Mesendoderm (in vitro differentiated cells): Measurements from ENCODE around the gene COL13A1.

Source experiments
- DNase-seq: peaks from one replicate; pipeline ENCODE4 v3.0.0; 2013
- H2AK5ac ChIP-seq: 2 replicates; pipeline ENCODE4 v1.6.1; 2013; ENCODE audit warnings: low read length, inconsistent platforms
- H2BK120ac ChIP-seq: 2 replicates; pipeline ENCODE4 v1.6.1; 2013; ENCODE audit warnings: low read depth, mild to moderate bottlenecking, low read length, moderate library complexity, mixed read lengths
- H2BK15ac ChIP-seq: replicated peaks from 2 replicates; pipeline ENCODE4 v1.6.1; 2013; ENCODE audit warnings: low read depth, mild to moderate bottlenecking, moderate library complexity
- H2BK5ac ChIP-seq: 2 replicates; pipeline ENCODE4 v1.6.1; 2013; ENCODE audit warnings: low read length, inconsistent platforms
- H3K18ac ChIP-seq: 2 replicates; pipeline ENCODE4 v1.6.1; 2013; ENCODE audit warnings: mild to moderate bottlenecking, low read length, mixed read lengths
- H3K23ac ChIP-seq: one replicate; pipeline ENCODE4 v1.6.1; 2013; ENCODE audit warnings: low read length
- H3K27ac ChIP-seq: 2 replicates; pipeline ENCODE4 v1.5.1; 2013; ENCODE audit warnings: low read depth, mild to moderate bottlenecking, inconsistent platforms, low read length, moderate library complexity
- H3K27me3 ChIP-seq: 2 replicates; pipeline ENCODE4 v1.6.1; 2013; ENCODE audit warnings: low read length, control low read depth, mild to moderate bottlenecking, inconsistent platforms; ENCODE audit not compliant: insufficient read depth, poor library complexity
- H3K36me3 ChIP-seq: 2 replicates; pipeline ENCODE4 v1.6.1; 2013; ENCODE audit warnings: low read length, inconsistent platforms; ENCODE audit not compliant: control insufficient read depth, insufficient read depth
- H3K4ac ChIP-seq: one replicate; pipeline ENCODE4 v1.6.1; 2013; ENCODE audit warnings: low read depth, mild to moderate bottlenecking, low read length, moderate library complexity
- H3K4me1 ChIP-seq: 2 replicates; pipeline ENCODE4 v1.6.1; 2013; ENCODE audit warnings: low read depth, low read length, inconsistent platforms; ENCODE audit not compliant: control insufficient read depth
- H3K4me2 ChIP-seq: 2 replicates; pipeline ENCODE4 v1.6.1; 2013; ENCODE audit warnings: low read length
- H3K4me3 ChIP-seq: 2 replicates; pipeline ENCODE4 v1.5.1; 2013; ENCODE audit warnings: mild to moderate bottlenecking, low read length
- H3K56ac ChIP-seq: one replicate; pipeline ENCODE4 v1.6.1; 2013; ENCODE audit warnings: low read length
- H3K79me1 ChIP-seq: 2 replicates; pipeline ENCODE4 v1.6.1; 2013; ENCODE audit warnings: low read length, inconsistent platforms
- H3K79me2 ChIP-seq: 2 replicates; pipeline ENCODE4 v1.6.1; 2013; ENCODE audit warnings: mild to moderate bottlenecking, low read length; ENCODE audit not compliant: control insufficient read depth, insufficient read depth
- H3K9ac ChIP-seq: 2 replicates; pipeline ENCODE4 v1.6.1; 2013; ENCODE audit warnings: low read length, inconsistent platforms
- H4K5ac ChIP-seq: one replicate; pipeline ENCODE4 v1.6.1; 2013; ENCODE audit warnings: low read length
- H4K8ac ChIP-seq: one replicate; pipeline ENCODE4 v1.6.1; 2013; ENCODE audit warnings: low read depth, mild to moderate bottlenecking, control low read depth, low read length, moderate library complexity
- WGBS: extraction: QIAGEN DNeasy Blood & Tissue Kit; methylation state at CpG from one replicate; pipeline ENCODE4 v1.1.7; 2013; ENCODE audit warnings: low lambda C conversion rate, missing lambda C conversion rate; ENCODE audit not compliant: insufficient coverage; ENCODE audit errors: extremely low coverage; 5-methylcytosine and 5-hydroxymethylcytosine counted together

COL13A1 gene

DNA sequence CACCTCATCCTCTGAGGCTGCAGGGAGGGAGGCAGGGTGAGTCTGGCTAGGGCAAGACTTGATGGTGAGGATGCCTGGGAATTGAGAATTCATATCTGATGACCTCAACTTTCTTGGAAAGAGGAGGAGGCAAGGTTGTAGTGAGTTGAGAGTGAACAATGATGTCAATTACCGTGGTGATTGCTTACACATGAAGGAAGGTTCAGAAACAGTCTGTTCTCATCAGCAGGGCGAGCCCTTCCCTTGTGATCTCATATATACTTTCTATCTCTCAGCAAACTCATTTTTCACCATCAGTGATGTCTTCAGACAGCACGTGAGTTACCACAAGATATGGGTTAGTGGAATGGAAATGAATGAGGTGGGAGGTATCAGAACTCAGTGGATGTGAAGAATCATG lies 20.1 kb upstream of the COL13A1 start:
- Histone ChIP-seq H2AK5ac (no peak overlapping the region), H3K4me2 (no peak overlapping the region), H4K8ac (no peak overlapping the region), H2BK120ac (no peak overlapping the region), H3K27me3 (peaks cover 4% of the 10 kb centered on the region), H3K4me3 (no peak overlapping the region), H4K5ac (no peak overlapping the region), H2BK15ac (no peak overlapping the region), H3K36me3 (no peaks in the 10 kb centered on the region), H2BK5ac (no peak overlapping the region), H3K9ac (no peak overlapping the region), H3K27ac (no peak overlapping the region), H3K56ac (no peak overlapping the region), H3K18ac (no peak overlapping the region), H3K4ac (no peak overlapping the region), H3K79me1 (no peaks in the 10 kb centered on the region), H3K4me1 (no peaks in the 10 kb centered on the region), H3K23ac (no peak overlapping the region), H3K79me2 (no peaks in the 10 kb centered on the region)
- no CpG with 5 or more reads among the region's 3 CpGs for whole genome bisulfite sequencing
- DNase-seq = no peak

DNA sequence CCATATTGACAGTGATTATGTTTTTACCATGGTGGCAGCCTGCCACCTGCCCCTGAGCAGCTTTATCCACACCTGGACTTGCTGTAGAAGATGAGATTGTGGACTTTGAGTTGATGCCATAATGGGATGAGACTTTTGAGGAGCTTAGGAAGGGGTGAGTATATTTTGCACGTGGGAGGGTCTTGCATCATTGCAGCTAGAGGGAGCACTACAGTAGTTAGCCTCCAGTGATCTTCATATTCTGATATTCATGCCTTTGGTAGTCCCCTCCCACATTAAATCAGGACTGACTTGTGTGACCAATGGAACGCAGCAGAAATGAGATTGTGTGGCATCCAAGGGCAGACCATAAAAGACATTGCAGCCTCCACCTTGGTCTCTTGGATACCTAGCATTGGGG lies 18.2 kb upstream of the COL13A1 start:
- no peak overlapping the region for H4K8ac ChIP-seq

DNA sequence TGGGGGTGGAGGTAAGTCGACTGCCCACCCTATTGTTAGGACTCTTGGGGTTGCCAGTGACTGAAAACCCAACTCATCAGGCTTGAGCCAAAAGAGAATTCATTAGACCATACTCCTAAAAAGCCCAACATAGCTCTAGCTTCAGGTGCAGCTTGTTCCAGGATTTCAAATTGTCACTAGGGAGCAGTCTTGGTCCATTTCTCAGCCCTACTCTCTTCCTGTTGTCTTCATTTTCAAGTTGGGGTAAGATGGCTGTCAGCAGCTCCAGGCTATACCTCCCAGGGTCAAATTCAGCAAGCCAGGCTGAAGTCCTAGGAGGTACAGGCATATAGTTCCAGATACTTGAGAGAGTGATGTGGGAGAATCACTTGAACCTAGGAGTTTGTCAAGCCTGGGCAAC lies 14.9 kb upstream of the COL13A1 start:
- peaks cover under 1% of the 10 kb centered on the region for H3K27me3 ChIP-seq
- no CpG with 5 or more reads among the region's 1 CpG for WGBS

More for the DNA sequence above, 18.2 kb upstream of the COL13A1 start:
- no peaks in the 10 kb centered on the region for H3K79me1 ChIP-seq
- no peak overlapping the region for H2BK15ac ChIP-seq
- no peak for DNase-seq
- H2AK5ac ChIP-seq = no peak overlapping the region
- WGBS = no CpG with 5 or more reads among the region's 2 CpGs
- H3K79me2 ChIP-seq = no peaks in the 10 kb centered on the region
- no peak overlapping the region for H3K4ac ChIP-seq
- H3K18ac ChIP-seq = no peak overlapping the region
- H3K4me1 ChIP-seq = peaks cover 2% of the 10 kb centered on the region
- H3K27ac ChIP-seq = no peak overlapping the region
- H3K56ac ChIP-seq = no peak overlapping the region
- no peak overlapping the region for H3K9ac ChIP-seq
- H3K27me3 ChIP-seq = peaks cover 4% of the 10 kb centered on the region
- no peak overlapping the region for H3K23ac ChIP-seq
- no peak overlapping the region for H3K4me3 ChIP-seq
- H2BK5ac ChIP-seq = no peak overlapping the region
- no peak overlapping the region for H4K5ac ChIP-seq
- no peaks in the 10 kb centered on the region for H3K36me3 ChIP-seq
- H3K4me2 ChIP-seq = no peak overlapping the region
- no peak overlapping the region for H2BK120ac ChIP-seq

DNA sequence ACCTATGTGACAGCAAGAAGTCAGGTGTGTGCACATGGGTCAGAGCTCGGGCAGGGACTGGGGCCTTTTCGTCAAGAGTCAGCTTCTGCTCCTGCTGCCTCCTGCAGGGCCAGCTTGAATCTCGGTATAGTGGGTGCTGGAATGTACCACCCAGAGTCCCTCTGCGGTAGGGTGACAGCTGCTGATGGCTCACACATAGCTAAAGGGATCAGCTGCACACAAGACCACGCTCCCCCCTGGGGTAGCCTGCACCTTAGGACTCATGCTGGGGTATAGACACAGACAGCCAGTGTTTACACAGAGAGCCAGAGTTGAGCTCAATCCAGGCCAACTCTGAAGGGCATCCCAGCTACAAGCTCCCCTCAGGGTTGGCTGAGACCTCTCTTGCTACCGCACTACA lies 14.0 kb upstream of the COL13A1 start:
- Histone ChIP-seq H3K27me3 (no peaks in the 10 kb centered on the region), H3K27ac (no peak overlapping the region), H3K36me3 (no peaks in the 10 kb centered on the region), H2AK5ac (peak overlapping the region; percentile 22), H3K56ac (peak overlapping the region; percentile 76), H3K4me1 (peaks cover 2% of the 10 kb centered on the region), H2BK120ac (no peak overlapping the region), H3K4ac (no peak overlapping the region), H3K23ac (no peak overlapping the region), H3K79me2 (no peaks in the 10 kb centered on the region), H3K4me2 (no peak overlapping the region), H2BK15ac (no peak overlapping the region), H3K18ac (no peak overlapping the region), H4K8ac (no peak overlapping the region), H3K79me1 (no peaks in the 10 kb centered on the region), H2BK5ac (no peak overlapping the region), H3K4me3 (no peak overlapping the region), H3K9ac (peak overlapping the region; percentile 8), H4K5ac (no peak overlapping the region)
- DNase-seq = no peak
- WGBS = no CpG with 5 or more reads among the region's 6 CpGs

More for the DNA sequence above, 14.9 kb upstream of the COL13A1 start:
- no peak overlapping the region for H2BK5ac ChIP-seq
- H3K4me3 ChIP-seq = no peak overlapping the region
- DNase-seq = peak; percentile 75
- H2BK120ac ChIP-seq = no peak overlapping the region
- no peaks in the 10 kb centered on the region for H3K79me2 ChIP-seq
- no peaks in the 10 kb centered on the region for H3K36me3 ChIP-seq
- H3K79me1 ChIP-seq = no peaks in the 10 kb centered on the region
- no peak overlapping the region for H3K4me2 ChIP-seq
- H3K56ac ChIP-seq = no peak overlapping the region
- peaks cover 2% of the 10 kb centered on the region for H3K4me1 ChIP-seq
- no peak overlapping the region for H4K5ac ChIP-seq
- H3K27ac ChIP-seq = no peak overlapping the region
- no peak overlapping the region for H4K8ac ChIP-seq
- no peak overlapping the region for H3K23ac ChIP-seq
- no peak overlapping the region for H3K4ac ChIP-seq
- no peak overlapping the region for H2AK5ac ChIP-seq
- no peak overlapping the region for H2BK15ac ChIP-seq
- no peak overlapping the region for H3K9ac ChIP-seq
- no peak overlapping the region for H3K18ac ChIP-seq

DNA sequence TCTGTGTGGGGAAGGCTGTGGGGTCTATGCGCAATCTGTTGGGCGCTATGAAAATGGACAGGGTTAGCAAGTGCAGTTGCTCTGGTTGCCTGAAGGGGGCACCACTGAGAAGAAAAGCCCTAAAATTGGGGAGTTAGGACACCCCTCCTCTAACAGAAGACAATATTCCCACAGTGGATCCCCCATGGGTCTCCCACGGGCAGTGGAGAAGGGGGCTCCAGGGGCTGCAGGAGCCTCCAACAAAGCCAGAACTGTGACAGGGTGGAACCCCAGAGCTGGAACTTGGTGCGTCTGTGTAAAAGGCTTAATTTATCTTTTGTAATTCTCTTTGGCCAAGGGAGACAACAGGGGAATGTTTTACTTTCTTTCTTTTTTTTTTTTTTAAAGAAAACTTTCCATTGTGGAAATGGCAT lies 12.5 kb upstream of the COL13A1 start:
- Histone ChIP-seq H4K5ac (no peak overlapping the region), H2BK5ac (no peak overlapping the region), H3K36me3 (no peaks in the 10 kb centered on the region), H3K27ac (no peak overlapping the region), H3K4me1 (peaks cover 2% of the 10 kb centered on the region), H3K79me2 (no peaks in the 10 kb centered on the region), H3K4me2 (no peak overlapping the region), H2BK120ac (no peak overlapping the region), H3K4me3 (no peak overlapping the region), H3K23ac (no peak overlapping the region), H3K9ac (no peak overlapping the region), H3K27me3 (no peaks in the 10 kb centered on the region), H2BK15ac (no peak overlapping the region), H3K4ac (peak overlapping the region; percentile 48), H4K8ac (no peak overlapping the region), H3K79me1 (no peaks in the 10 kb centered on the region), H3K56ac (no peak overlapping the region), H3K18ac (no peak overlapping the region), H2AK5ac (no peak overlapping the region)
- no CpG with 5 or more reads among the region's 4 CpGs for WGBS
- no peak for DNase-seq

DNA sequence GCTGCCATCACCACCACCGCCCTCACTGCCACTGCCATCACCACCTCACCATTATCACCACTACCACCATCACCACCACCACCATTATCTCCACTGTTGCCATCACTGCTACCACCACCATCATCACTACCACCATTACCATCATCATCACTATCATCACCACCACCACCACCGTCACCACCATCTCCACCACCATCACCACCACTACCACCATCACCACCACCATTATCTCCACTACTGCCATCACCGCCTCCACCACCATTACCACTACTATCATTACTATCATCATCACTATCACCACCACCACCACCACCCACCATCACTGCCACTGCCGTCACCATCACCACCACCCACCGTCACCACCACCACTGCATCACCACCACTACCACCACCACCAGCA lies 9.9 kb upstream of the COL13A1 start:
- peaks cover 2% of the 10 kb centered on the region for H3K4me1 ChIP-seq
- H3K27ac ChIP-seq = no peak overlapping the region
- H2AK5ac ChIP-seq = no peak overlapping the region
- H3K23ac ChIP-seq = no peak overlapping the region
- no peak overlapping the region for H3K56ac ChIP-seq
- no peak overlapping the region for H4K5ac ChIP-seq
- no peak overlapping the region for H3K4me3 ChIP-seq
- H3K4me2 ChIP-seq = no peak overlapping the region
- no peaks in the 10 kb centered on the region for H3K27me3 ChIP-seq
- H3K4ac ChIP-seq = no peak overlapping the region
- no peak overlapping the region for H3K18ac ChIP-seq
- H3K79me2 ChIP-seq = no peaks in the 10 kb centered on the region
- H2BK120ac ChIP-seq = no peak overlapping the region
- no peak for DNase-seq
- H2BK15ac ChIP-seq = no peak overlapping the region
- no peak overlapping the region for H2BK5ac ChIP-seq
- no peak overlapping the region for H3K9ac ChIP-seq
- H3K79me1 ChIP-seq = no peaks in the 10 kb centered on the region
- H3K36me3 ChIP-seq = no peaks in the 10 kb centered on the region
- no CpG with 5 or more reads among the region's 5 CpGs for WGBS
- no peak overlapping the region for H4K8ac ChIP-seq
